Activated T-helper 2 cell treated with anti-CD3 and anti-CD28 coated beads, Interferon-gamma antibody, Interleukin-2, Interleukin-4, amounts not matched to agents 10 μg/mL and 5 μg/mL and 100 μg/mL, durations not matched to agents 14 hours and 24 hours and 36 hours (primary cell): Measurements from ENCODE around the gene CACNG5. TPM values are rescaled to one million over a fixed set of nuclear protein-coding genes. Genes with fewer than 3 reads are reported as not detected.

ENCODE experiments used
- DNase-seq: peaks from one replicate; pipeline ENCODE4 v3.0.0; 2021; ENCODE audit warnings: low spot score
- H3K27ac Mint-ChIP-seq: one replicate; pipeline ENCODE4 v1.8.0; 2021; ENCODE audit warnings: mixed read lengths
- H3K27me3 Mint-ChIP-seq: one replicate; pipeline ENCODE4 v1.8.0; 2021; ENCODE audit warnings: low read depth, mixed read lengths
- H3K36me3 Mint-ChIP-seq: one replicate; pipeline ENCODE4 v1.8.0; 2021; ENCODE audit warnings: low read depth, mixed read lengths
- H3K4me1 Mint-ChIP-seq: one replicate; pipeline ENCODE4 v1.8.0; 2021; ENCODE audit warnings: low read depth, mixed read lengths
- H3K4me3 Mint-ChIP-seq: one replicate; pipeline ENCODE4 v1.8.0; 2021; ENCODE audit warnings: low read depth, mild to moderate bottlenecking, moderate library complexity, mixed read lengths
- H3K9me3 Mint-ChIP-seq: one replicate; pipeline ENCODE4 v1.8.0; 2021; ENCODE audit warnings: mixed read lengths
- intact Hi-C: fragments of 100-400 bp; cut with micrococcal nuclease; formaldehyde crosslinking; loops from one replicate; pipeline ENCODE4 v1.15.1; 2023
- total RNA-seq: library from RNA; stranded (reverse); gene quantifications from 2 replicates; pipeline ENCODE4 v1.2.3, GENCODE V29; 2022

Gene CACNG5
- total RNA-seq, 1 donor from 2014 or later, result not detected

DNA sequence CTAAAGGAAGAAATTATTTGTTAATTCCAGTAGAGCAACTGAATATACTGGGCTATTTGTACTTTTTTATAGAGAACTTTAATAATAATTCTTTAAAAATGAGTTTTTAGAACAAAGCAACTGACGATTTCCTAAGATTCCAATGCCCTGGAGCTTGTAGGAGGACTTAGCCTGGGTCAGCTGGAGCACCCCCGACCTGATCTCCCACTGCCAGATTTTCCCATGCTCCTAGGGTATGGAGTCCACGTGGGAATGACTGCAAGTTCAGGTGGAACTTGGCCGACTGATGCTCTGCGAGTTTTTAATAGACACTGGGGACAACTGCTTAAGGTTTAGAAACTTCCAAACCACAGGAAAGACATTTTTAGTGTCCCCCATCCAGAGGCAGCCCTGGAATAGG, 25.5 kb upstream of the CACNG5 start:
- H3K4me1 Mint-ChIP-seq, result peaks cover 10% of the 10 kb centered on the region

DNA sequence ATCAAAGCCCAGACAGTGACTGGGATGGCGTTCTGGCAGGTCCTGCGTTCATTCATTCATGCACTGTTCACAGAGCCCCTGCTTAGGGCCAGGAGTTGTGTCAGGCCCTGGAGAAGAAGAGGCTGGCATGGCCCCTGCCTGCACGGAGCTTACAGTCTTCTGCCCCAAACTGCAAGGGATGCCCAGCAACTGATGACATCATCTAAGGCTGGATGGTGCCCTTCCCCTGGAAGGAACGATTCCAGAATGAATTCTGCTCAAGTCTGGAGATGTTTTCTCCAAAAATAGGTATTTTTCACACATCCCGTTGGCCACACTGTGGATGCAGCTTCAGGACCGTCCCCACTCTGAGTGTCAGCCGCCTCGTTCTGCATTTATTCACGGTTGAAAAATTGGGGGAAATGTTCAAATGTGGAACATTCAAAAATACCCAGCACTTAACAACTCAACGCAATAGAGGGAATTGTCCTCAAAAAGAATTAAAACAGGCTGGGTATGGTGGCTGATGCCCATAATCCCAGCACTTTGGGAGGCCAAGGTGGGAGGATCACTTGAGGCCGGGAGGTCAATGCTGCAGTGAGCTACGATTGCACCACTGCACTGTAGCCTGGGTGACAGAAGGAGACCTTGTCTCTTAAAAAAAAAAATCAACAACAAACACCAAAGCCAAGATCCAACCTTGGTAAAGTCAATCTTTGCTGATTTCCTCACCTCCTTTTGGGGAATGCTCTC, 23.8 kb upstream of the CACNG5 start:
- H3K36me3 Mint-ChIP-seq, result peaks cover 25% of the 10 kb centered on the region
- DNase-seq, result no peak
- no peaks in the 10 kb centered on the region for H3K9me3 Mint-ChIP-seq
- intact Hi-C loops, result no loop called here
- no peak overlapping the region for H3K27ac Mint-ChIP-seq
- peaks cover 7% of the 10 kb centered on the region for H3K4me1 Mint-ChIP-seq
- no peak overlapping the region for H3K4me3 Mint-ChIP-seq
- no peaks in the 10 kb centered on the region for H3K27me3 Mint-ChIP-seq

More for the DNA sequence above, 25.5 kb upstream of the CACNG5 start:
- intact Hi-C loops, result no loop called here
- no peak overlapping the region for H3K4me3 Mint-ChIP-seq
- no peaks in the 10 kb centered on the region for H3K9me3 Mint-ChIP-seq
- peaks cover 40% of the 10 kb centered on the region for H3K36me3 Mint-ChIP-seq
- H3K27me3 Mint-ChIP-seq, result no peaks in the 10 kb centered on the region
- DNase-seq, result no peak
- H3K27ac Mint-ChIP-seq, result no peak overlapping the region

DNA sequence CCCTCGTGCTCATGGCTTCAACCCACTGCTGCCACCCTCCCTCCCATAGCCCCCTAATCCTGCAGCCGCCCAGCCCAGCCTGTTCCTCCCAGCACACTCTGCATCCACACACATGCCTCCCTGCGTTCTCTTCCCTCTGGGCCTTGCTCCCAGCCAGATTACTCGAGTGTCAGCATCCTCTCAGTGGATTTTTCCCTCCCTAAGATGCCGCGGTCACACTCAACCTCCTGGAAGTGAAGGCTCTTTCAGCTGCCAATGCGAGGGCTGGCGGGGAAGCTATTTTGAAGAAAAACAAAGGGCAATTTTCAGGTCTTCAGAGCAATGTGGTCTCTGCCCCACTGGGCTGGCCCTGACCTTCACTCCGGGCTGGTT, 23.2 kb upstream of the CACNG5 start:
- Mint-ChIP-seq H3K27ac (no peak overlapping the region), H3K27me3 (no peaks in the 10 kb centered on the region), H3K9me3 (no peaks in the 10 kb centered on the region), H3K4me1 (peaks cover 7% of the 10 kb centered on the region), H3K4me3 (no peak overlapping the region), H3K36me3 (peaks cover 23% of the 10 kb centered on the region)
- DNase-seq, result no peak
- intact Hi-C loops, result no loop called here

DNA sequence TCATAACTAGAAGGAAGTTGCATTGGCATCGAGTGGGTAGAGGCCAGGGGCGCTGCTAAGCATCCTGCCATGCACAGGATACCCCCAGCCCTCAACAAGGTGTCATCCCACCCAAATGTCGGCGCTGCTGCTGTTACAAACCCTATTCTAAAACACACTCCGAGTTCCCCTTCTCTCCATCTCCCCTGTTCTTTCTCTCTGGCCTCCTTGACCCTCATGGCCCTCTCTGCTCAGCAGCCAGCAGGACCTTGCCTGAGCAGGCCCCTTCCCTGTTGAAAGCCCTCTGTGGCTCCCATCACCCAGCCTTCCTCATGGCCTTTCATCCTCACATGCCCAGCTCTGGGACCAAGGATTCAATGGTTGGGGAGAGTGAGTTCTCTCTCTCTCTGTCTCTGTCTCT, 22.3 kb upstream of the CACNG5 start:
- Mint-ChIP-seq H3K4me1 (peaks cover 6% of the 10 kb centered on the region), H3K9me3 (peaks cover 1% of the 10 kb centered on the region), H3K4me3 (no peak overlapping the region), H3K27me3 (no peaks in the 10 kb centered on the region), H3K36me3 (peaks cover 15% of the 10 kb centered on the region), H3K27ac (no peak overlapping the region)
- DNase-seq, result no peak
- intact Hi-C loops, result no loop called here

DNA sequence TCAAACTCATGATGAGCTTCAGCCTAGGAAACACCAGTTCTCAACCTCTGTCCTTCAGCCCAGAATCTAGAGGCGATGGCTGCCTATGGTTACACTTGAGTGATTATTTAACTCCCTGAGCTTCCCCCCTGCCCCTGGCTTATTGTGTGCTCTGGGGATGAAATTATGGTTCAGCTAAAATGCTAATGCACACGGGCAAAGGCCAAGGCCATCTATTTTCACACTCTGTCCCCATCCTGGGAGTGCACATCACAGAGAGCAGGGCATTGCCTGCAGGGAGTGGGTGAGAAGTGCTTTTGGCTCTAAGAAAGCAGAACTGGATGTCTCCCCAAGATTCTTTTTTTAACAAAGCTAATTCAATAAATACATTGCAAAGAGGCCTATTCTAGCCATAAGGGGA, 21.6 kb upstream of the CACNG5 start:
- Mint-ChIP-seq H3K27me3 (no peaks in the 10 kb centered on the region), H3K27ac (no peak overlapping the region), H3K4me3 (no peak overlapping the region), H3K4me1 (peaks cover 1% of the 10 kb centered on the region), H3K36me3 (peaks cover 9% of the 10 kb centered on the region), H3K9me3 (peaks cover 6% of the 10 kb centered on the region)
- DNase-seq, result no peak
- intact Hi-C loops, result no loop called here

DNA sequence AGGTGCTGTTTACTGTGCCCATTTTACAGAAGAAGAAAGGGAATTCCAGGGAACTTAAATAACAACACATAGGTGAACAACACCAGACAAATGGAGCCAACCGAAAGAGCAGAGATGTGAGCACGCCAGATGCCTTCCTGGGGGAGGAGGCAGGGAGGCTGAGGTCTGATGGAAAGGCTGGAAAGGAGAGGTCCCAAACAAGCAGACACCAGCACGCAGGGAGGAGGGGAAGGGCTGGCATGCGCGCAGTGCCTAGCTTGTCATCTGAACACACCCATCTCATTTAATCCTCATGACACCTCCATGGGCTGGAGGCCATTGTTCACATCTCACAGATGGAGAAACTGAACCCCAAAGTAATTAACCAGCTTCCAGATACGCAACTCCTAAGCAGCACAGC, 20.9 kb upstream of the CACNG5 start:
- H3K4me1 Mint-ChIP-seq, result no peaks in the 10 kb centered on the region
- H3K9me3 Mint-ChIP-seq, result peaks cover 8% of the 10 kb centered on the region
- H3K27ac Mint-ChIP-seq, result no peak overlapping the region
- H3K27me3 Mint-ChIP-seq, result no peaks in the 10 kb centered on the region
- intact Hi-C loops, result no loop called here
- H3K36me3 Mint-ChIP-seq, result peaks cover 7% of the 10 kb centered on the region
- no peak overlapping the region for H3K4me3 Mint-ChIP-seq
- no peak for DNase-seq

GRCh38 chr17:66814570-66814969, 20.3 kb upstream of the CACNG5 start:
- no peaks in the 10 kb centered on the region for H3K4me1 Mint-ChIP-seq
- H3K27me3 Mint-ChIP-seq, result no peaks in the 10 kb centered on the region
- no peak for DNase-seq
- peaks cover 7% of the 10 kb centered on the region for H3K36me3 Mint-ChIP-seq
- no peak overlapping the region for H3K4me3 Mint-ChIP-seq
- H3K9me3 Mint-ChIP-seq, result peaks cover 8% of the 10 kb centered on the region
- intact Hi-C loops, result no loop called here
- no peak overlapping the region for H3K27ac Mint-ChIP-seq

- no peaks in the 10 kb centered on the region for H3K27me3 Mint-ChIP-seq
- intact Hi-C loops, result no loop called here
- H3K9me3 Mint-ChIP-seq, result peaks cover 8% of the 10 kb centered on the region
- H3K27ac Mint-ChIP-seq, result no peak overlapping the region
- H3K4me1 Mint-ChIP-seq, result no peaks in the 10 kb centered on the region
- H3K4me3 Mint-ChIP-seq, result no peak overlapping the region
- no peaks in the 10 kb centered on the region for H3K36me3 Mint-ChIP-seq
- DNase-seq, result no peak
Measured at GRCh38 chr17:66817750-66818149, 17.2 kb upstream of the CACNG5 start.

DNA sequence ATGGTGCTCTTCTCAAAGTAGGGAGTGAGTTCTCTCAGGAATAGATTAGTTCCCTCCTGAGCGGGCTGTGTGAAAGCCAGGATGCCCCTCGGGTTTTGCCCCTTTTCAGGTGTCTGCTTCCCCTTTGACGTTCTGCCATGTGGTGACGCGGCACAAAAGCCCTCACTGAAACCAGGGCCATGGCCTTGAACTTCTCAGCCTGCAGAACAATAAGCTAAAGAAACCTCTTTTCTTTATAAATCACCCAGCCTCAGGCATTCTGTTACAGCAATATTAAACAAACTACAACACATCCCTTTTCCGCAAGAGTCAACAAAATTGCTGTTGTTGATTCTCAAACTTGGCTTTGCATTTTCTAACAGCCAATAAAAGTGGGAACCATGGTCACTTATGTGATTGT, 15.5 kb upstream of the CACNG5 start:
- intact Hi-C loops, result no loop called here
- no peak for DNase-seq
- no peak overlapping the region for H3K4me3 Mint-ChIP-seq
- H3K36me3 Mint-ChIP-seq, result no peaks in the 10 kb centered on the region
- peaks cover 3% of the 10 kb centered on the region for H3K27me3 Mint-ChIP-seq
- H3K4me1 Mint-ChIP-seq, result no peaks in the 10 kb centered on the region
- H3K9me3 Mint-ChIP-seq, result peaks cover 8% of the 10 kb centered on the region
- no peak overlapping the region for H3K27ac Mint-ChIP-seq

- DNase-seq, result no peak
- peaks cover 8% of the 10 kb centered on the region for H3K9me3 Mint-ChIP-seq
- no peaks in the 10 kb centered on the region for H3K4me1 Mint-ChIP-seq
- H3K36me3 Mint-ChIP-seq, result no peaks in the 10 kb centered on the region
- intact Hi-C loops, result no loop called here
- H3K27me3 Mint-ChIP-seq, result peaks cover 7% of the 10 kb centered on the region
- H3K27ac Mint-ChIP-seq, result no peak overlapping the region
- no peak overlapping the region for H3K4me3 Mint-ChIP-seq
Measured at GRCh38 chr17:66822009-66822408, 12.9 kb upstream of the CACNG5 start.

GRCh38 chr17:66826856-66827255, 8.1 kb upstream of the CACNG5 start:
- no peaks in the 10 kb centered on the region for H3K36me3 Mint-ChIP-seq
- no peak for DNase-seq
- no peaks in the 10 kb centered on the region for H3K9me3 Mint-ChIP-seq
- H3K27ac Mint-ChIP-seq, result no peak overlapping the region
- H3K4me3 Mint-ChIP-seq, result no peak overlapping the region
- intact Hi-C loops, result no loop called here
- peaks cover 7% of the 10 kb centered on the region for H3K4me1 Mint-ChIP-seq
- peaks cover 36% of the 10 kb centered on the region for H3K27me3 Mint-ChIP-seq

- intact Hi-C loops, result no loop called here
- no peak for DNase-seq
- Mint-ChIP-seq H3K27ac (no peak overlapping the region), H3K27me3 (peaks cover 51% of the 10 kb centered on the region), H3K9me3 (no peaks in the 10 kb centered on the region), H3K4me1 (peaks cover 7% of the 10 kb centered on the region), H3K4me3 (no peak overlapping the region), H3K36me3 (no peaks in the 10 kb centered on the region)
Measured at GRCh38 chr17:66829386-66829864, 5.5 kb upstream of the CACNG5 start.

DNA sequence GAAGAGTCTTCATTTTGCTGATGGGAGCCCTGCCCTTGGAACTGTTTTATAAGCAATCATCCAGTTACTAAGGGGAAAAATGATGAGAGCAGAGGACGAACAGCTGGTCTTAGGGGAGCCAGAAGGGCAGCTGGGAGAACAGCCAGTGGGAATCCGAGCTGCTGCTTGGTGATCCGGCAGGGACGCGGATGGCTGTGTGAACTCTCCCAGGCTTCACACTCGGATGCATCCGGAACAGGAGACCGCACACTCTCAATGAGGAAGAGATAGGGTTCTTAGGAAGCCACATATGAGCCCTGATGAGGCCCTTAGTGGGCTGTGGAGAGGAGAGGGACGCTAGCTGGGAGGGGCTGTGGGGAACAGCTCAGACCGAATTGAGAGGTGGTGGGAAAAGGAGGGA, 5.0 kb upstream of the CACNG5 start:
- intact Hi-C loops, result no loop called here
- no peak for DNase-seq
- H3K9me3 Mint-ChIP-seq, result no peaks in the 10 kb centered on the region
- no peak overlapping the region for H3K4me3 Mint-ChIP-seq
- H3K27me3 Mint-ChIP-seq, result peaks cover 54% of the 10 kb centered on the region
- H3K4me1 Mint-ChIP-seq, result peaks cover 7% of the 10 kb centered on the region
- H3K27ac Mint-ChIP-seq, result no peak overlapping the region
- H3K36me3 Mint-ChIP-seq, result no peaks in the 10 kb centered on the region

GRCh38 chr17:66830451-66830850, 4.5 kb upstream of the CACNG5 start:
- H3K4me3 Mint-ChIP-seq, result no peak overlapping the region
- H3K27me3 Mint-ChIP-seq, result peaks cover 56% of the 10 kb centered on the region
- no peak for DNase-seq
- intact Hi-C loops, result no loop called here
- H3K27ac Mint-ChIP-seq, result no peak overlapping the region
- peaks cover 7% of the 10 kb centered on the region for H3K4me1 Mint-ChIP-seq
- no peaks in the 10 kb centered on the region for H3K9me3 Mint-ChIP-seq
- H3K36me3 Mint-ChIP-seq, result no peaks in the 10 kb centered on the region
